Muscle layer of colon (tissue), 2 donors: ENCODE data around the gene FBXL16.

Experiments
- H3K27ac ChIP-seq: one replicate; pipeline ENCODE4 v1.7.0; 2013; ENCODE audit warnings: low read depth, mild to moderate bottlenecking, low read length, moderate library complexity
- H3K27me3 ChIP-seq, 2 donors: one replicate each; pipeline ENCODE4 v1.7.0; 2013; ENCODE audit warnings: low read length in 2 of 2, mild to moderate bottlenecking in 2 of 2; ENCODE audit not compliant: insufficient read depth in 2 of 2, control insufficient read depth in 1 of 2
- H3K36me3 ChIP-seq: one replicate; pipeline ENCODE4 v1.7.0; 2013; ENCODE audit warnings: mild to moderate bottlenecking, low read length; ENCODE audit not compliant: insufficient read depth
- H3K4me1 ChIP-seq: one replicate; pipeline ENCODE4 v1.7.0; 2013; ENCODE audit warnings: mild to moderate bottlenecking, low read length; ENCODE audit not compliant: insufficient read depth
- H3K4me3 ChIP-seq, 2 donors: one replicate each; pipeline ENCODE4 v1.7.0; 2013; ENCODE audit warnings: low read length in 2 of 2, low read depth in 1 of 2, mild to moderate bottlenecking in 1 of 2, moderate library complexity in 1 of 2
- H3K9ac ChIP-seq: one replicate; pipeline ENCODE4 v1.7.0; 2013; ENCODE audit warnings: low read length
- H3K9me3 ChIP-seq: one replicate; pipeline ENCODE4 v1.7.0; 2013; ENCODE audit warnings: mild to moderate bottlenecking, low read length
- donor health status: abdominal sarcoma.
- donor health status: Adenocarcinoma of cecum.

FBXL16 gene

DNA sequence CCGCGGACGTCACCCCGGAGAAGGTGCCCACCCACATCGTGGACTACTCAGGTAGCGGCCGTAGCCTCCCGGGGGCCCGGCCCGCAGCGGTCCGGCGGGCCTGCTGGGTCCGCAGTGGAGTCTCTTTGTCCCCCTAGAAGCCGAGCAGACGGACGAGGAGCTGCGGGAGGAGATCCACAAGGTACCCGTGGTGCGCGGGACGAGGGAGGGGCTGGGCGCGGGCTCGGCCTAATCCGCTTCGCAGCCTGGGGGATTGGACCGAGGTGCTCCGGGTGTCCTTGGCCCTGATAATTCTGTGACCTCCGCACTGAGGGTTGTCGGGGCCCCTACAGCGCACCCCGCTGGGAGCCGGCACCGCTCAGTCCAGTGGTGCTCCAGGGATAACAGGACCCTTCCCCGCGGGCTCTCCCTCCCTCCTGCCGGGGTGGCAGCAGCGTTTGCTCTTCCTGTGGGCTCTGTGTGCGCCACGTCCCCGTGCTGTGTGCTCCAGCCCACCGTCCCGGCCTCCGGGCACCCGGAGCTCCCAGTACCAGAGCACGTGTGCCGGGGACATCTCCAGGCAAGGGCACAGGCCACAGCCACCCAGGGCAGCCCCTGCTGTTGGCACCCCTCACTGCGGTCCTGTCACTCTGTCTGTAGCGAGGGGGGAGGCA, 37.0 kb downstream of the FBXL16 start:
- Histone ChIP-seq H3K27ac (peak overlapping the region; percentile 85), H3K36me3 (peaks cover 32% of the 10 kb centered on the region), H3K4me1 (peaks cover 17% of the 10 kb centered on the region), H3K4me3 (peak overlapping the region; percentile 63 to 89), H3K9me3 (no peaks in the 10 kb centered on the region), H3K27me3 (no peaks in the 10 kb centered on the region), H3K9ac (peak overlapping the region; percentile 57)

DNA sequence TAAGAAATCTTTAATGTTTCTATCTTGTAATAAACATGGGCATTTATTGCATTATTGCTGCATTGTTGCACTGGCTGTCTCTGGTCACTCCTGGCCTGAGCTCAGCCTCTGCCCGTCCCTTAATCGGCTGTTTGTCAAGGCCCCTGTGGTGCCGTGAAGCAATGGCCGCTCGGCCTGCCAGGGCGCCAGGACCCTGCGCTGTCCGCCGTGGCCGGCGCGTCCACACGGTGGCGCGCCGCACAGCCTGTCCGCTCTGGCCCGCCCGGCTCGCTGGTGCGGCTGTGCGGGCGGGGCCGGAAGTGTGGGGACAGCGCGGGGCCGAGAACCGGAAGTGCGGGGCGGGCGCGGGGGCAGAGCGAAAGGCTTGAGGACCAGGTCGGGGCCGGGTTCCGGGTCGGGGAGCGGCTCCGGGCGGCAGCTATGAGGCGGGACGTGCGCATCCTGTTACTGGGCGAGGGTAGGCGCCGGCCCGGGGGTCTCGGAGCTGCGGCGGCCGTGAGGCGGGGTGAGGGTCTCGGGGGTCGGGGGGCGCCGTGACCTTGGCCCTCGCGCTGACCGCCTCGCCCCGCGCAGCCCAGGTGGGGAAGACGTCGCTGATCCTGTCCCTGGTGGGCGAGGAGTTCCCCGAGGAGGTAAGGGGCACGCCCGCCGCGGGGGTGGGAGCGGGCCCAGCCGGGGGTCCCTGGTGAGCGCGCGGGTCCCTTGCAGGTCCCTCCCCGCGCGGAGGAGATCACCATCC, 37.7 kb downstream of the FBXL16 start, which contains the start of gene RHOT2:
TSS of gene RHOT2 (plus strand) at position 353 of the 739 bp plus-strand sequence. CDS start at position 421, 68 bp downstream.
- H3K9me3 ChIP-seq = no peaks in the 10 kb centered on the region

DNA sequence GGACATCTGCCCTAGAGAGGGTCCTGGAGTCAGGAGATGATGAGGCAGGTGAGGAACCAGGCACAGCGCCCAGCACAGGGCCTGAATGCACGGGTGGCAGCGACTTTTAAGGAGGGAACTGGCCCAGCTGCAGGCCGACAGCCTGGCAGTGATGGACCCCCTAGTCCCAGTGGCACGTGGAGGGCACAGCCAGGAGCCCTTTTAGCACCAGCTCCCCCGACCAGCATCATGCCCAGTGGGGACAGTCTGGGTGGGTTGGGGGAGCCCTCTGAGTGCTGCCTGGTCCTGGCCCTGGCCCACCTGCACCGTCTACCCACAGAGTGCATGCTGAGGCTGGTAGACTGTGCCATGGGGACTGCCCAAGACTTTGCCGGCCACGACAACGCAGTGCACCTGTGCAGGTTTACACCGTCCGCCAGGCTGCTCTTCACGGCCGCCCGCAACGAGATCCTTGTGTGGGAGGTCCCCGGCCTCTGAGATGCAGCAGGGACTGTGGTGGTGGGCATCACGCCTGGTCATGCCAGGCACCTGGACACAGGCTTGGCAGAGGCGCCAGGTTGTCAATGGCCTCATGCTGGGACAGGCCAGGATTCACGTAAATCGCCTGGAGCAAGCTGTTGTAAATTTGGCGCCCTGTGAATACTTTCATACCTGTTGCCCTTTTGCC, 38.4 kb downstream of the FBXL16 start:
- no peaks in the 10 kb centered on the region for H3K27me3 ChIP-seq
- no peaks in the 10 kb centered on the region for H3K9me3 ChIP-seq
- no peak overlapping the region for H3K9ac ChIP-seq
- H3K4me1 ChIP-seq = peaks cover 17% of the 10 kb centered on the region
- H3K27ac ChIP-seq = peak overlapping the region; percentile 39
- H3K4me3 ChIP-seq = no peak overlapping the region
- peaks cover 23% of the 10 kb centered on the region for H3K36me3 ChIP-seq

More for the DNA sequence above, 37.7 kb downstream of the FBXL16 start, which contains the start of gene RHOT2:
- peak within 1 kb of the TSS; percentile 85 for H3K27ac ChIP-seq
- no peaks in the 10 kb centered on the region for H3K27me3 ChIP-seq
- H3K9ac ChIP-seq = peak within 1 kb of the TSS; percentile 57
- H3K4me1 ChIP-seq = peaks cover 17% of the 10 kb centered on the region
- H3K36me3 ChIP-seq = peaks cover 30% of the 10 kb centered on the region
- peak within 1 kb of the TSS; percentile 63 to 89 for H3K4me3 ChIP-seq

DNA sequence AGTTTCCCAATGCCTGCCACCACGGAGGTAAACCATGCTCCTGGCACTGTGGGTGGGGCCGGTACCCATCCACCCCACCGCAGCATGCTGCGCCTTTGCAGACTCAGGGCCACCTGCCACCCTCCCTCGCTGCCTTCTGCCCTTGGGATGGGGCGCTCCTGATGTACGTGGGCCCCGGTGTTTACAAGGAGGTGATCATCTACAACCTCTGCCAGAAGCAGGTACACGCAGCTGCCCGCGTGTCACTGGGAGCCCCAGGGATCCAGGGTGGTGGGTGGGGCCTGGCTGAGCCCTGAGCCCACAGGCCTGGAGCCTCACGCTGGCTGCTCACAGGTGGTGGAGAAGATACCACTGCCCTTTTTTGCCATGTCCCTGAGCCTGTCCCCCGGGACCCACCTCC, 39.0 kb downstream of the FBXL16 start:
- Histone ChIP-seq H3K4me3 (no peak overlapping the region), H3K9ac (no peak overlapping the region), H3K36me3 (peaks cover 18% of the 10 kb centered on the region), H3K9me3 (no peaks in the 10 kb centered on the region), H3K27ac (no peak overlapping the region), H3K4me1 (peaks cover 17% of the 10 kb centered on the region), H3K27me3 (no peaks in the 10 kb centered on the region)

DNA sequence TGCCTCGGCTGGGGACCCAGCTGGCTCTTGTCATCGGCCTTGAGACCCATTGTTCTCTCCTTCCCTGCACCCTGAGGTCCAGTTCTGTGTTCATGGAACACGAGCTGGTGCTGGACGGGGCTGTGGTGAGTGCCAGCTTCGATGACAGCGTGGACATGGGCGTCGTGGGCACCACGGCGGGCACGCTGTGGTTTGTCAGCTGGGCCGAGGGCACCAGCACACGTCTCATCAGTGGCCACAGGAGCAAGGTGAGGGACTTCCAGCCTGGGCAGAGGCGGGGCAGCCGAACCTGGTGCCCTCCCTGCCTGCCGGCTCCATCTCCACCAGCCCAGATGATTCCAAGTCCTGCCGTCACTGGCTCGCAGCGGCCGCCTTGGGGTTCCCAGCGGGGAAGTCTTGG, 43.0 kb downstream of the FBXL16 start:
- peaks cover 16% of the 10 kb centered on the region for H3K4me1 ChIP-seq
- H3K4me3 ChIP-seq = no peak overlapping the region
- H3K27ac ChIP-seq = no peak overlapping the region
- H3K36me3 ChIP-seq = no peaks in the 10 kb centered on the region
- H3K9ac ChIP-seq = no peak overlapping the region
- no peaks in the 10 kb centered on the region for H3K27me3 ChIP-seq
- no peaks in the 10 kb centered on the region for H3K9me3 ChIP-seq

DNA sequence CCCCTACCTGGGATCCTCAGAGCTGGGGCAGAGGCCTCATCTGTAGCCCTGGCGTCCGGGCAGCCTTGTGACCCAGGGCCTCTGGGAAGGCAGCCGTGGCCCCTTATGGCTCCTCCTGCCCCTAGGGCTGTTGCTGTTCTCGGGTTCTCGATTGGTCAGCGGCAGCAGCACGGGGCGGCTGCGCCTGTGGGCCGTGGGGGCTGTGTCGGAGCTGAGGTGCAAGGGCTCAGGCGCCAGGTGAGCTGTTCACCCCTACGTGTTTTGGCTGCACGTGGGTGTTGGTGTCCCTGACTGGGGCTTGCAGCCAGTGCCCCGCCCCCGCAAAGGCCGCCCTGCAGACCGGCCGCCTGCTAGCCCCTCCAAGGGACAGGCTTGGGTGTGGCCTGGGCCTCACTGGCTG, 43.5 kb downstream of the FBXL16 start:
- no peak overlapping the region for H3K4me3 ChIP-seq
- no peaks in the 10 kb centered on the region for H3K36me3 ChIP-seq
- H3K9ac ChIP-seq = no peak overlapping the region
- H3K9me3 ChIP-seq = no peaks in the 10 kb centered on the region
- H3K27ac ChIP-seq = no peak overlapping the region
- peaks cover 11% of the 10 kb centered on the region for H3K4me1 ChIP-seq
- no peaks in the 10 kb centered on the region for H3K27me3 ChIP-seq

DNA sequence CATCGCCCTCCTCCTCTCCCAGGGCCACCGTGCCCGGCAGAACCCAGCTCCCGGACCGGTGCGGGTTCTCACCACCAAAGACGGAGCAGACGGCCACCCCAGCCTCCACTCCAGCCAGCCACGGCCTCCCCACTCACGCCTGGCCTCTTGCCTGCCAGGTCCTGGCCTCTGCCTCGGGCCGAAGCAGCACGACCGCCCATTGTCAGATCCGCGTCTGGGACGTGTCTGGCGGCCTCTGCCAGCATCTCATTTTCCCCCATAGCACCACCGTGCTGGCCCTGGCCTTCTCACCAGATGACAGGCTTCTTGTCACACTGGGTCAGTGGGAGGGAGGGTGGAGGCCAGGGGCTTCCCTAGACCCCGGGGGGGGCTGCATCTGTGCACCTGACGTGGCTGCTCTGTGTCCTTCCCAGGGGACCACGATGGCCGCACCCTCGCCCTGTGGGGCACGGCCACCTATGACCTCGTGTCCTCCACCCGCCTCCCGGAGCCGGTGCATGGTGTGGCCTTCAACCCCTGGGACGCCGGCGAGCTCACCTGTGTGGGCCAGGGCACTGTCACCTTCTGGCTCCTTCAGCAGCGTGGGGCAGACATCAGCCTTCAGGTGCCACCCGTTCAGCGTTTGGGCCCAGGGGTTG, 44.3 kb downstream of the FBXL16 start:
- no peaks in the 10 kb centered on the region for H3K27me3 ChIP-seq
- H3K9ac ChIP-seq = no peak overlapping the region
- peak overlapping the region; percentile 52 for H3K27ac ChIP-seq
- peaks cover 11% of the 10 kb centered on the region for H3K4me1 ChIP-seq
- H3K9me3 ChIP-seq = no peaks in the 10 kb centered on the region
- no peak overlapping the region for H3K4me3 ChIP-seq
- no peaks in the 10 kb centered on the region for H3K36me3 ChIP-seq

DNA sequence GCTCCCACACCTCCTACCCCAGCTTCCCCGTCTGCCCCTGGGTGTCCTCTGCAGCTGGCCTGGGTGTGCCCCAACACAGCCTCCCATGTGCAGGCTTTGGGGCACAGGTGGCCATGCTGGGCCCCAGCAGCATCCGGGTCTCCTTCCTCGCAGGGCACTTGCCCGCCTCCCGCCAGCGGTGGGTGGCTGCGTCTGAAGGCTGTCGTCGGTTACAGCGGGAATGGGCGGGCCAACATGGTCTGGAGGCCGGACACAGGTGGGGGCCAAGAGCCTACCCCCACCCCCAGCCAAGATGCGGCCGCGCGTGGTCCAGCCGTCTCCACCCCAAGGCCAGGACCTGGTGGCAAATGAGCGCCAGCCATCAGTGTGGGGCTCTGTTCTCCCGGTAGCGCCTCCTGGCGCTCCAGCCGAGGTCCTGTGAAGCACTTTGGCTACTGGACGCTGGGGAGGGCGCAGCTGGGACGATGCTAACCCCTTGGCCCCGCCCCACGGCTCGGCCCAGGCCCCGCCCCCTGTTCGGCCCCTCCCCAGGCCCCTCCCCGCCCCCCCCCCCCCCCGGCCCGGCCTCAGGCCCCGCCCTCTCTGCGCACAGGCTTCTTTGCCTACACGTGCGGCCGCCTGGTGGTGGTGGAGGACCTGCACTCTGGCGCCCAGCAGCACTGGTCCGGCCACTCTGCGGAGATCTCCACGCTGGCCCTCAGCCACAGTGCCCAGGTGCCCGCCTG, 45.0 kb downstream of the FBXL16 start:
- Histone ChIP-seq H3K27ac (peak overlapping the region; percentile 82), H3K36me3 (no peaks in the 10 kb centered on the region), H3K9me3 (no peaks in the 10 kb centered on the region), H3K27me3 (no peaks in the 10 kb centered on the region), H3K4me1 (peaks cover 11% of the 10 kb centered on the region), H3K4me3 (peak overlapping the region in 1 of 2 donors; percentile 21), H3K9ac (no peak overlapping the region)

DNA sequence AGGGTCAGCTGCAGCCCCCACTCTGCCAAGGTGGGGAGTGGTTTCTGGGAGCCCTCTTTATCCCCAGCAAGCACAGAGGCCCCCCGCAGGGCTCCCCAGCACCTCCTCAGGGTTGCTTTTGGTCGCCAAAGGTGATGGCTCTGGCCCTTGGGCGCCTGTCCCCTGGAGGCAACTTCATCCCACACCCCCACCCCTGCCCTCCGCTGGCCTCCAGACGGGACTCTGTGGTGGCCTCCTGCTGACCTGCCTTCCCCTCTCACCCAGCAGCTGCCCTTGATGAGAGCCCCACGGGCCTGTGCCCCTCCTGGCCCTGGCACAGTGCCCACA, 45.5 kb downstream of the FBXL16 start:
- H3K27ac ChIP-seq = peak overlapping the region; percentile 82
- H3K27me3 ChIP-seq = no peaks in the 10 kb centered on the region
- peak overlapping the region in 1 of 2 donors; percentile 21 for H3K4me3 ChIP-seq
- H3K9me3 ChIP-seq = no peaks in the 10 kb centered on the region
- H3K36me3 ChIP-seq = no peaks in the 10 kb centered on the region
- no peak overlapping the region for H3K9ac ChIP-seq
- H3K4me1 ChIP-seq = peaks cover 11% of the 10 kb centered on the region

DNA sequence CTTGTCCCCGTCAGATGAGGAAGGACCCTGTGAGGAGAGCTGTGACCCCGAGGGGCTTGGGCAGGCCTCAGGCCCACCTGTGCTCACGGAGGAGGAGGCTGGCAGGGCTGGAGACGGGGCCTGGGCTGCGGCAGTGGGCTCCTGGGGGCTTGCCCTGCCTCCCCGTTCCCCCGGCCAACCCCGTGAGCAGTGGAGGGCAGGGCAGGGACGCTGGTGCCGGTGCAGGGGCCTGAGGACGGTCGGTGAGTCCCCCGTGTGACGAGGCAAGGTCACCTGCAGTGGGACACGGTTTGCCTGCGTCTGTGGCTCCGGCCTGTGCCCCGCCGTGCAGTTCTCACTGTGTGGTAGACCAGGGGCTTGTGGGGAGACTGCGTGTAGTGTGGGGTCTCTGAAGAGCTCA, 46.0 kb downstream of the FBXL16 start:
- no peaks in the 10 kb centered on the region for H3K27me3 ChIP-seq
- H3K36me3 ChIP-seq = no peaks in the 10 kb centered on the region
- no peak overlapping the region for H3K27ac ChIP-seq
- H3K4me3 ChIP-seq = no peak overlapping the region
- peaks cover 11% of the 10 kb centered on the region for H3K4me1 ChIP-seq
- no peaks in the 10 kb centered on the region for H3K9me3 ChIP-seq
- no peak overlapping the region for H3K9ac ChIP-seq
